IPS DF 4.7 (cell line): Measurements from ENCODE around the gene NOD1.

Source experiments
- DNase-seq: peaks from one replicate; pipeline ENCODE4 v3.0.0-alpha.2; 2013; ENCODE audit warnings: low spot score; ENCODE audit errors: extremely low read depth

Gene NOD1

GRCh38 chr7:30450240-30450982, 28.2 kb downstream of the NOD1 start:
- no peak for DNase-seq

- DNase-seq: no peak
Observed at GRCh38 chr7:30448461-30449189, 30.0 kb downstream of the NOD1 start.

- no peak for DNase-seq
Observed at GRCh38 chr7:30447466-30447865, 31.1 kb downstream of the NOD1 start.

GRCh38 chr7:30446266-30446665, 32.3 kb downstream of the NOD1 start:
- no peak for DNase-seq

GRCh38 chr7:30445770-30446169, 32.8 kb downstream of the NOD1 start:
- DNase-seq: no peak

GRCh38 chr7:30437823-30438574, 40.6 kb downstream of the NOD1 start:
- no peak for DNase-seq

GRCh38 chr7:30436518-30436917, 42.1 kb downstream of the NOD1 start:
- no peak for DNase-seq

- no peak for DNase-seq
Observed at GRCh38 chr7:30436046-30436445, 42.5 kb downstream of the NOD1 start.

- DNase-seq: no peak
Observed at GRCh38 chr7:30434140-30434799, 44.3 kb downstream of the NOD1 start.

GRCh38 chr7:30433506-30433905, 45.1 kb downstream of the NOD1 start:
- DNase-seq: no peak

GRCh38 chr7:30433082-30433481, 45.5 kb downstream of the NOD1 start:
- DNase-seq: no peak

GRCh38 chr7:30430777-30431176, 47.8 kb downstream of the NOD1 start:
- DNase-seq: no peak

GRCh38 chr7:30430276-30430675, 48.3 kb downstream of the NOD1 start:
- no peak for DNase-seq

- DNase-seq: no peak
Observed at GRCh38 chr7:30429156-30429530, 49.4 kb downstream of the NOD1 start.

- no peak for DNase-seq
Observed at GRCh38 chr7:30428246-30429155, 50.1 kb downstream of the NOD1 start.

GRCh38 chr7:30427296-30428070, 51.1 kb downstream of the NOD1 start:
- DNase-seq: no peak

- DNase-seq: no peak
Observed at GRCh38 chr7:30424506-30424905, 54.1 kb downstream of the NOD1 start.

- DNase-seq: no peak
Observed at GRCh38 chr7:30423788-30424505, 54.6 kb downstream of the NOD1 start.

- DNase-seq: no peak
Observed at GRCh38 chr7:30422922-30423321, 55.7 kb downstream of the NOD1 start.
